Measurements from ENCODE around the gene GPLD1.
"Not testable (repeated sequence)": the region's sequence is repeated elsewhere in the genome, so short reads cannot be mapped to it uniquely, and the experiment has no call there.

GPLD1 gene

GRCh38 chr6:24489470-24489869 is at the start of gene GPLD1:
Gene GPLD1 (minus strand): TSS chr6:24489578. CDS start chr6:24489511, 67 bp downstream.
- Mint-ChIP-seq H3K9me3 (no peaks in the 10 kb centered on the region), H3K27ac (no peak within 1 kb of the TSS), H3K27me3 (no peaks in the 10 kb centered on the region), H3K36me3 (ENCODE audit: low read depth) (no peaks in the 10 kb centered on the region), H3K4me3 (no peak within 1 kb of the TSS), H3K4me1 (peaks cover 11% of the 10 kb centered on the region)
- ATAC-seq: no peak
- no peak for DNase-seq

- Mint-ChIP-seq H3K4me3 (no peak overlapping the region), H3K9me3 (no peaks in the 10 kb centered on the region), H3K27ac (no peak overlapping the region), H3K36me3 (ENCODE audit: low read depth) (no peaks in the 10 kb centered on the region), H3K4me1 (no peaks in the 10 kb centered on the region), H3K27me3 (no peaks in the 10 kb centered on the region)
- ATAC-seq: no peak
- no peak for DNase-seq
Observed at GRCh38 chr6:24537771-24538385, 48.5 kb upstream of the GPLD1 start.

- Mint-ChIP-seq H3K9me3 (no peaks in the 10 kb centered on the region), H3K4me3 (no peak overlapping the region), H3K4me1 (no peaks in the 10 kb centered on the region), H3K27me3 (no peaks in the 10 kb centered on the region), H3K36me3 (ENCODE audit: low read depth) (no peaks in the 10 kb centered on the region), H3K27ac (no peak overlapping the region)
- DNase-seq (no peak), ATAC-seq (no peak)
Observed at GRCh38 chr6:24537082-24537699, 47.8 kb upstream of the GPLD1 start.

GRCh38 chr6:24536466-24536865 is 47.1 kb upstream of the GPLD1 start:
- H3K27ac Mint-ChIP-seq: no peak overlapping the region
- DNase-seq (no peak), ATAC-seq (no peak)
- no peaks in the 10 kb centered on the region for H3K27me3 Mint-ChIP-seq
- no peaks in the 10 kb centered on the region for H3K36me3 Mint-ChIP-seq (ENCODE audit: low read depth)
- H3K9me3 Mint-ChIP-seq: no peaks in the 10 kb centered on the region
- no peaks in the 10 kb centered on the region for H3K4me1 Mint-ChIP-seq
- no peak overlapping the region for H3K4me3 Mint-ChIP-seq

GRCh38 chr6:24535210-24535609 is 45.8 kb upstream of the GPLD1 start:
- Mint-ChIP-seq H3K4me3 (no peak overlapping the region), H3K4me1 (no peaks in the 10 kb centered on the region), H3K36me3 (ENCODE audit: low read depth) (no peaks in the 10 kb centered on the region), H3K27ac (no peak overlapping the region), H3K27me3 (no peaks in the 10 kb centered on the region), H3K9me3 (no peaks in the 10 kb centered on the region)
- ATAC-seq (no peak), DNase-seq (no peak)

GRCh38 chr6:24534329-24534728 is 45.0 kb upstream of the GPLD1 start:
- ATAC-seq (no peak), DNase-seq (no peak)
- Mint-ChIP-seq H3K27me3 (no peaks in the 10 kb centered on the region), H3K4me3 (no peak overlapping the region), H3K9me3 (no peaks in the 10 kb centered on the region), H3K36me3 (ENCODE audit: low read depth) (no peaks in the 10 kb centered on the region), H3K27ac (no peak overlapping the region), H3K4me1 (no peaks in the 10 kb centered on the region)

GRCh38 chr6:24529985-24530384 is 40.6 kb upstream of the GPLD1 start:
- Mint-ChIP-seq H3K27ac (no peak overlapping the region), H3K4me3 (no peak overlapping the region), H3K27me3 (no peaks in the 10 kb centered on the region), H3K36me3 (ENCODE audit: low read depth) (no peaks in the 10 kb centered on the region), H3K9me3 (no peaks in the 10 kb centered on the region), H3K4me1 (peaks cover 5% of the 10 kb centered on the region)
- DNase-seq (no peak), ATAC-seq (no peak)

- Mint-ChIP-seq H3K27ac (no peak overlapping the region), H3K4me3 (no peak overlapping the region), H3K36me3 (ENCODE audit: low read depth) (no peaks in the 10 kb centered on the region), H3K9me3 (no peaks in the 10 kb centered on the region), H3K27me3 (no peaks in the 10 kb centered on the region), H3K4me1 (peaks cover 14% of the 10 kb centered on the region)
- no peak for ATAC-seq
- no peak for DNase-seq
Observed at GRCh38 chr6:24524805-24525204, 35.4 kb upstream of the GPLD1 start.

- Mint-ChIP-seq H3K27ac (no peak overlapping the region), H3K4me1 (peaks cover 14% of the 10 kb centered on the region), H3K36me3 (ENCODE audit: low read depth) (no peaks in the 10 kb centered on the region), H3K4me3 (no peak overlapping the region), H3K27me3 (no peaks in the 10 kb centered on the region), H3K9me3 (no peaks in the 10 kb centered on the region)
- ATAC-seq (no peak), DNase-seq (no peak)
Observed at GRCh38 chr6:24524329-24524728, 35.0 kb upstream of the GPLD1 start.

GRCh38 chr6:24522228-24523176 is 33.1 kb upstream of the GPLD1 start:
- no peak overlapping the region for H3K4me3 Mint-ChIP-seq
- no peak for ATAC-seq
- H3K27me3 Mint-ChIP-seq: no peaks in the 10 kb centered on the region
- H3K27ac Mint-ChIP-seq: peak overlapping the region; percentile 56
- no peak for DNase-seq
- H3K9me3 Mint-ChIP-seq: no peaks in the 10 kb centered on the region
- H3K36me3 Mint-ChIP-seq (ENCODE audit: low read depth): no peaks in the 10 kb centered on the region
- H3K4me1 Mint-ChIP-seq: peaks cover 14% of the 10 kb centered on the region

GRCh38 chr6:24520929-24521546 is 31.7 kb upstream of the GPLD1 start:
- H3K27me3 Mint-ChIP-seq: no peaks in the 10 kb centered on the region
- peak overlapping the region; percentile 14 for H3K27ac Mint-ChIP-seq
- no peaks in the 10 kb centered on the region for H3K36me3 Mint-ChIP-seq (ENCODE audit: low read depth)

GRCh38 chr6:24517659-24518543 is 28.5 kb upstream of the GPLD1 start:
- DNase-seq: no peak
- no peak for ATAC-seq
- Mint-ChIP-seq H3K4me1 (peaks cover 12% of the 10 kb centered on the region), H3K27me3 (no peaks in the 10 kb centered on the region), H3K36me3 (ENCODE audit: low read depth) (peaks cover 9% of the 10 kb centered on the region), H3K9me3 (no peaks in the 10 kb centered on the region), H3K27ac (peak overlapping the region; percentile 57), H3K4me3 (no peak overlapping the region)

More at GRCh38 chr6:24520929-24521546, 31.7 kb upstream of the GPLD1 start:
- ATAC-seq: peak; percentile 87
- Mint-ChIP-seq H3K9me3 (no peaks in the 10 kb centered on the region), H3K4me1 (peaks cover 12% of the 10 kb centered on the region), H3K4me3 (no peak overlapping the region)
- DNase-seq: peak; percentile 48

GRCh38 chr6:24513602-24514001 is 24.2 kb upstream of the GPLD1 start:
- Mint-ChIP-seq H3K9me3 (no peaks in the 10 kb centered on the region), H3K4me1 (peaks cover 3% of the 10 kb centered on the region), H3K27me3 (no peaks in the 10 kb centered on the region), H3K36me3 (ENCODE audit: low read depth) (peaks cover 18% of the 10 kb centered on the region), H3K27ac (no peak overlapping the region), H3K4me3 (no peak overlapping the region)
- DNase-seq (no peak), ATAC-seq (no peak)

- peaks cover 29% of the 10 kb centered on the region for H3K36me3 Mint-ChIP-seq (ENCODE audit: low read depth)
- not testable (repeated sequence) for DNase-seq, H3K4me3 Mint-ChIP-seq, H3K27me3 Mint-ChIP-seq, H3K4me1 Mint-ChIP-seq, ATAC-seq, H3K9me3 Mint-ChIP-seq, H3K27ac Mint-ChIP-seq
Observed at GRCh38 chr6:24511976-24512375, 22.6 kb upstream of the GPLD1 start.

Data from activated naive CD8-positive, alpha-beta T cell treated with anti-CD3 and anti-CD28 coated beads, Interleukin-2, amount 50 U/mL, for 24 hours (primary cell).